Gastroesophageal sphincter (tissue), 4 donors: ENCODE data around the gene YLPM1. TPM values are rescaled to one million over a fixed set of nuclear protein-coding genes. Genes with fewer than 3 reads are reported as not detected.
"Not testable (repeated sequence)": the region's sequence is repeated elsewhere in the genome, so short reads cannot be mapped to it uniquely, and the experiment has no call there.

ENCODE experiments used
- ATAC-seq: fragments of 150-250 bp; one replicate; pipeline ENCODE4 v1.9.1; 2016; ENCODE audit warnings: mild to moderate bottlenecking, moderate library complexity
- H3K27ac ChIP-seq, 4 donors: fragments of 200-600 bp; sonication (generic) in 3 of 4; 1 replicate in 3 of 4; 2 replicates in 1 of 4; pipeline ENCODE4 v1.5.1; 2016 to 2019
- H3K27me3 ChIP-seq: fragments of 200-600 bp; sonication (generic); one replicate; pipeline ENCODE4 v1.5.1; 2019
- H3K36me3 ChIP-seq, 2 donors: fragments of 200-600 bp; sonication (generic); one replicate each; pipeline ENCODE4 v1.5.1; 2019; ENCODE audit warnings: control low read depth in 1 of 2
- H3K4me1 ChIP-seq, 3 donors: fragments of 200-600 bp; sonication (generic); 1 replicate in 2 of 3; 2 replicates in 1 of 3; pipeline ENCODE4 v1.5.1; 2016 to 2019; ENCODE audit warnings: control low read depth in 2 of 3
- H3K4me3 ChIP-seq, 2 donors: fragments of 200-600 bp; sonication (generic); one replicate each; pipeline ENCODE4 v1.5.1; 2019; ENCODE audit warnings: mild to moderate bottlenecking in 1 of 2, moderate library complexity in 1 of 2
- H3K9me3 ChIP-seq, 3 donors: fragments of 200-600 bp; sonication (generic); one replicate each; pipeline ENCODE4 v1.5.1; 2017 to 2019; ENCODE audit warnings: control low read depth in 2 of 3
- EP300 ChIP-seq: sonication (generic); formaldehyde crosslinking; IDR thresholded peaks from one replicate; pipeline ENCODE4 v1.6.1; 2017; ENCODE audit warnings: antibody characterized with exemption, mild to moderate bottlenecking
- POLR2A ChIP-seq, 2 donors: fragments of 450-650 bp; IDR thresholded peaks; one replicate each; pipeline ENCODE4 v1.6.1; 2017; ENCODE audit warnings: antibody characterized with exemption in 2 of 2, mild to moderate bottlenecking in 2 of 2, moderate library complexity in 1 of 2
- POLR2AphosphoS5 ChIP-seq: sonication (generic); formaldehyde crosslinking; IDR thresholded peaks from one replicate; pipeline ENCODE4 v1.6.1; 2017; ENCODE audit warnings: antibody characterized with exemption
- WGBS, 2 donors: methylation state at CpG; one replicate each; pipeline ENCODE4 v1.1.5; 2018; ENCODE audit warnings: low coverage in 1 of 2; 5-methylcytosine and 5-hydroxymethylcytosine counted together
- total RNA-seq, 4 donors: library from RNA; depleted of rRNA; stranded (reverse); fragments of >200 nt; gene quantifications; one replicate each; pipeline ENCODE4 v1.1.0, GENCODE V29; 2016
- TF ChIP-seq, protein P1 (sequence below), 4 experiments: fragments of 200-600 bp in 2 of 4; fragments of 450-650 bp in 2 of 4; sonication (generic) in 1 of 4; IDR thresholded peaks; one replicate each; pipeline ENCODE4 v1.5.1; 2017 to 2019; ENCODE audit warnings: antibody characterized with exemption in 4 of 4, mild to moderate bottlenecking in 2 of 4, moderate library complexity in 2 of 4

Gene YLPM1
- total RNA-seq, 4 donors from 2014 or later: 23.3 to 54.8 (median 44.7) TPM

- Histone ChIP-seq H3K4me3 (no peak overlapping the region), H3K4me1 (no peaks in the 10 kb centered on the region), H3K9me3 (peaks cover 0 to under 1% (median 0%) of the 10 kb centered on the region in 3 donors), H3K36me3 (no peaks in the 10 kb centered on the region), H3K27me3 (no peaks in the 10 kb centered on the region), H3K27ac (no peak overlapping the region)
- TF ChIP-seq EP300 (no peak), POLR2AphosphoS5 (no peak), POLR2A (IDR thresholded peaks at IDR 0.05) (no peak)
- TF ChIP-seq, protein P1, sequence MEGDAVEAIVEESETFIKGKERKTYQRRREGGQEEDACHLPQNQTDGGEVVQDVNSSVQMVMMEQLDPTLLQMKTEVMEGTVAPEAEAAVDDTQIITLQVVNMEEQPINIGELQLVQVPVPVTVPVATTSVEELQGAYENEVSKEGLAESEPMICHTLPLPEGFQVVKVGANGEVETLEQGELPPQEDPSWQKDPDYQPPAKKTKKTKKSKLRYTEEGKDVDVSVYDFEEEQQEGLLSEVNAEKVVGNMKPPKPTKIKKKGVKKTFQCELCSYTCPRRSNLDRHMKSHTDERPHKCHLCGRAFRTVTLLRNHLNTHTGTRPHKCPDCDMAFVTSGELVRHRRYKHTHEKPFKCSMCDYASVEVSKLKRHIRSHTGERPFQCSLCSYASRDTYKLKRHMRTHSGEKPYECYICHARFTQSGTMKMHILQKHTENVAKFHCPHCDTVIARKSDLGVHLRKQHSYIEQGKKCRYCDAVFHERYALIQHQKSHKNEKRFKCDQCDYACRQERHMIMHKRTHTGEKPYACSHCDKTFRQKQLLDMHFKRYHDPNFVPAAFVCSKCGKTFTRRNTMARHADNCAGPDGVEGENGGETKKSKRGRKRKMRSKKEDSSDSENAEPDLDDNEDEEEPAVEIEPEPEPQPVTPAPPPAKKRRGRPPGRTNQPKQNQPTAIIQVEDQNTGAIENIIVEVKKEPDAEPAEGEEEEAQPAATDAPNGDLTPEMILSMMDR (IDR thresholded peaks at IDR 0.05): no peak
- 80% methylated on average over 2 of the region's 2 CpGs for WGBS, 2 donors
- ATAC-seq: no peak
Measured at GRCh38 chr14:74747237-74747636, 15.9 kb upstream of the YLPM1 start.

DNA sequence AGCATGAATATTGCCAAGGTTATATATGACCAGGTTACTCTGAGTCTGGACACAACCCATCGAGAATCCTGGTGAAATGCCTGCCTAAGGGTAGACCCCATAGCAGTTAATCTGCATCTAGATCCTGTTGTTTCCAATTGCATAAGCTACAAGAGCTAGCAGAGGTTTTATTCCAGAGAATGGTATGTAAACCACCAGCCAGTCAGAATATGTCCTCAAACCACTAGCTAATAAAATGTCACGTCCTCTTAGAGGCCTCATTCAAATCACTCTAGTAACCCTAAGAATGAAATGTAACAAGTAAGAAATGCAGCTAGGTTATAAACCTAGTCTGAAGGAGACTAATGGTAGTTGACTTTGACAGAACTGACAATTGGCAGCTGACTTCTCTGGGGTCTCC lies 9.0 kb upstream of the YLPM1 start:
- Histone ChIP-seq H3K9me3 (peaks cover 0 to 10% (median 0%) of the 10 kb centered on the region in 3 donors), H3K36me3 (no peaks in the 10 kb centered on the region), H3K4me3 (no peak overlapping the region), H3K27ac (no peak overlapping the region), H3K4me1 (no peaks in the 10 kb centered on the region), H3K27me3 (no peaks in the 10 kb centered on the region)
- WGBS, 2 donors: 71 to 88% methylated on average over 2 of the region's 2 CpGs
- TF ChIP-seq POLR2A (IDR thresholded peaks at IDR 0.05): no peak
- TF ChIP-seq, protein P1 (IDR thresholded peaks at IDR 0.05): no peak
- no peak for TF ChIP-seq EP300
- ATAC-seq: no peak

DNA sequence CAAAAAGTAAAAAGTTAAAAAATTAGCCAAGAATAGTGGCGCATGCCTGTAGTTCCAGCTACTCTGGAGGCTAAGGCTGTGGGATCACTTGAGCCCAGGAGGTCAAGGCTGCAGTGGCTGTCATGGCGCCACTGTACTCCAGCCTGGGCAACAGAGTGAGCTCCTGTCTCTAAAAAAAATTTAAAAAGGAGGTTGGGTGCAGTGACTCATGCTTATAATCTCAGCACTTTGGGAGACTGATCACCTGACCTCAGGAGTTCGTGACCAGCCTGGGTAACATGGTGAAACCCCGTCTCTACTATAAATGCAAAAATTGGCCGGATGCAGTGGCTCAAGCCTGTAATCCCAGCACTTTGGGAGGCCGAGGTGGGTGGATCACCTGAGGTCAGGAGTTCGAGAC lies 8.2 kb upstream of the YLPM1 start:
- Histone ChIP-seq H3K27ac (no peak overlapping the region), H3K27me3 (no peaks in the 10 kb centered on the region), H3K9me3 (peaks cover 0 to 10% (median 0%) of the 10 kb centered on the region in 3 donors), H3K4me1 (no peaks in the 10 kb centered on the region), H3K4me3 (no peak overlapping the region), H3K36me3 (no peaks in the 10 kb centered on the region)
- WGBS, 2 donors: 94% methylated on average over 5 of the region's 7 CpGs; no CpG with 5 or more reads in 1 of the 2 donors
- TF ChIP-seq EP300: no peak
- TF ChIP-seq, protein P1 (IDR thresholded peaks at IDR 0.05): no peak
- TF ChIP-seq POLR2A (IDR thresholded peaks at IDR 0.05): no peak
- TF ChIP-seq POLR2AphosphoS5: no peak
- ATAC-seq: no peak

GRCh38 chr14:74756326-74756725 lies 6.8 kb upstream of the YLPM1 start:
- Histone ChIP-seq H3K36me3 (no peaks in the 10 kb centered on the region), H3K27me3 (no peaks in the 10 kb centered on the region), H3K4me1 (no peaks in the 10 kb centered on the region), H3K4me3 (no peak overlapping the region), H3K27ac (no peak overlapping the region), H3K9me3 (peaks cover 0 to 10% (median 0%) of the 10 kb centered on the region in 3 donors)
- TF ChIP-seq POLR2AphosphoS5 (no peak), POLR2A (IDR thresholded peaks at IDR 0.05) (no peak), EP300 (no peak)
- TF ChIP-seq, protein P1 (IDR thresholded peaks at IDR 0.05): no peak
- WGBS, 2 donors: 45 to 64% methylated on average over 1 of the region's 1 CpG
- ATAC-seq: no peak

DNA sequence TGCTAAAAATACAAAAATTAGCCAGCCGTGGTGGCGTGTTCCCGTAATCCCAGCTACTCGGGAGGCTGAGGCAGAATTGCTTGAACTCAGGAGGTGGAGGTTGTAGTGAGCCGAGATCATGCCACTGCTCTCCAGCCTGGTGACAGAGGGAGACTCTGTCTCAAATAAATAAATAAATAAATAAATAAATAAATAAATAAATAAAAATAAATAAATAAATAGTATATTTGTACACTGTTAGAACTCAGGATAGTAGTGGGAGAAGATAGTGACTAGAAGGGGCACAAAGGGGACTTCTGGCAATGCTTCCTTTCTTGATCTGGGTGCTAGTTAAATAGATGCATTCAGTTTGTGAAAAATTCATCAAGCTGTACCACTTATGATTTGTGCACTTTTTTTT lies 4.6 kb upstream of the YLPM1 start:
- 88% methylated on average over 4 to 5 of the region's 5 CpGs for WGBS, 2 donors
- H3K27ac ChIP-seq, ATAC-seq: not testable (repeated sequence)

More for the DNA sequence above, 4.6 kb upstream of the YLPM1 start:
- not testable (repeated sequence) for H3K9me3 ChIP-seq, H3K27me3 ChIP-seq, H3K36me3 ChIP-seq, H3K4me1 ChIP-seq, H3K4me3 ChIP-seq
